Stimulated activated CD8-positive, alpha-beta memory T cell treated with anti-CD3 and anti-CD28 coated beads, Interleukin-4, amount 100 ng/mL, for 48 hours (primary cell): ENCODE measurements around the gene PTPRE.

Experiments
- DNase-seq: peaks from one replicate; pipeline ENCODE4 v3.0.0-alpha.2; 2020

PTPRE gene

DNA sequence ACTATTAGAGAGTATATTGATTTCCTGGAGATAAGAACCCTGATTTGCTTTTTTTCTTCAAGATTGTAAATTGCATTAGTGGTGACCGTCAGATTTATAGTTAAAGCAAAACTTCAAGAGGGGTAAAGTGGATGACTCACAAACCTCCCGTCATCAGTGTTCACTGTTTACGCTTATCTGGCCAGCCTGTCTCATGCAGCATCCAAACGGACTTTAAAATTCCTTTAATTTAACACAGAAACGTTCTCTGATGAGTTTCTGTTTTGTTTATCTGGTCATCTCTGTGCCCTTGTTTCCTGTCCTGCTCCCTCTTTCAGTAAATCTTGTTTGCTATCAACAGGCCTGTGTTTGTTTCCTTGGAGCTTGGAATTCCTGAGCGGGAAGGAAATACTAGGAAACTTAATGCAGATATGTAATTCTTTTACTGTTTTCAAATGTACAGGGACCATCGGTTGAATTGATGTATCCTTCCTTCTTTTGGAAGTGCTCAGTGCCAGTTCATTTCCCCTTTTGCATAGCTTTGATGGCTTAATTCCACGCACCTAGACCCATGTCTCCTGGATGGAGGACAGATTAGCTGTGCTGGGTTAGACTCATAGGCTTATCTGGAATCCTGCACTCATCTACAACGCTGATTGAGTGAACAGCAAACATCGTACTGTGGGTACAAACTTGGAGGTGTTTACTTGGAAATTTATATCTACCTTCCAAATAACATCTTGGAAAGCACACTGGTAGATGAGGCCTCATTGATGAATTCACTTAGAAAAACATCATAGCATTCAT is 21.3 kb downstream of the PTPRE start:
- DNase-seq = no peak

DNA sequence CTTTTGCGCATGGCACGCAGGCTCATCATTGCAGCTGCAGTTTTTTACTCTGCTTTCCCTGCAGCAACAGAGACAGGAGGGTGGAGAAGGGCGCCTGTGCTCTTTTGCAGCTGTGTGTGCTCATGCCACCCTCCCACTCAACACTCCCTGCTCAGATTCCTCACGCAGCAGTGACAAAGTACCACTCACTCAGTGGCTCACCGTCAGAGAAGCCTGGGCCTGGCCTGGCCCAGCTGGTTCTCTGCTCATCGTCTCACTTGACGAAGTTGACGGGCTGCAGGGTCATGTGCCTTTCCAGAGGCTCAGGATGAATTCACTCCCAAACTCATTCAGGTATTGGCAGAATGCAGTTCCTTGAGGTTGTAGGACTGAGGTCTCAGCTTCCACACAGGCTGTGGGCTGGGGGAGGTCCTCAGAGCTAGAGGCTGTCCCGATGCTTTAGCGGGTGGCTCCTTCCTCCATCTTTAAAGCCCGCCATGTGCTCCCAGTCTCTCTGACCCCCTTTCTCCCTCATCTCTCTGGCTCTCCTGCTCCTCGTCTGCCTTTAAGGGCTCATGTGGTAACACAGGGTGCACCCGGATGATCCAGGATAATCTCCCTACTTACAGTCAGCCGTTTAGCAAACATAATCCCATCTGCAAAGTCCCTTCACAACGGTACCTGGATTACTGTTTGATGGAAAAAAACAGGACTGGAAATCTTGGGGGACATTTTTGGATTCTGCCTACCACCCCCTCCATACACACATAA is 25.8 kb downstream of the PTPRE start:
- DNase-seq = no peak

DNA sequence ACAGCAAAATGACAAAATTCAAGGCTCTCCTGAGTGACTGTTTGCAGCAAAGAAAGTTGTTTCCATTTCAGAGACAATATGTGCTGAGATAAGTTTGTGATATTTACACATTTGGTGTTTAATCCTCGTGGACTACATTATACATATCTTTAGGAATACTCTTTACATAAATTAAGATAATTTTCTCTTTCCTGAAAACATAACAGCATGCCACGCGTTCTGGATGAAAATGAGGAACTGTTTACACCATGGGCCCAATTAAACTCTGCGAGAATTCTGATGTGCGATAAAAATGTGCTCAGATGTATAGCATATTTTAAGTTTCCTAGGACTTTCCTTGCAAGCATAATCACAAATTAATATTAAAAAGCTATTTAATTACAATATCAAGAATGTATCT is 26.4 kb downstream of the PTPRE start:
- no peak for DNase-seq

DNA sequence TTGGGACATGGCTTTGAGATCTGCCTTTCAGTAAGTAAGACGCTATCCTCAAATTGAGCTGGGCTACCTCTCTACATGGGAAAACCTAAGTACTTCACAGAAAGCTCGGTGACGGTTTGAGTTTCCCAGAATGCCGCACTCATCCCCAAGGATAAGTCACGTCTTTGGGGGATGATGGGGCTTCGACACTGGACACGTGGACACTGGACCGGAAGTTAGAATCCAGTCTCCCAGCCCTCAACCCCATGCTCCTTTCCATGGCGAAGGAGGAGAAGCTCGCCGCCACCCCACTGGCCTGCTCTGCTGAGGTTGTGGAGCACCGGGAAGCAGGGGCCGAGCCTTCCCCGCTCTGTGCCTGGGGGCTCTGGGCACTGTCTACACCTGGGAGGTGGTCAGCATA is 27.5 kb downstream of the PTPRE start:
- no peak for DNase-seq

- DNase-seq = no peak
These were observed 28.2 kb downstream of the PTPRE start for GRCh38 chr10:127935071-127935561.

- no peak for DNase-seq
These were observed 30.2 kb downstream of the PTPRE start for GRCh38 chr10:127937069-127937468.

GRCh38 chr10:127937915-127938463 is 31.1 kb downstream of the PTPRE start:
- DNase-seq = no peak

DNA sequence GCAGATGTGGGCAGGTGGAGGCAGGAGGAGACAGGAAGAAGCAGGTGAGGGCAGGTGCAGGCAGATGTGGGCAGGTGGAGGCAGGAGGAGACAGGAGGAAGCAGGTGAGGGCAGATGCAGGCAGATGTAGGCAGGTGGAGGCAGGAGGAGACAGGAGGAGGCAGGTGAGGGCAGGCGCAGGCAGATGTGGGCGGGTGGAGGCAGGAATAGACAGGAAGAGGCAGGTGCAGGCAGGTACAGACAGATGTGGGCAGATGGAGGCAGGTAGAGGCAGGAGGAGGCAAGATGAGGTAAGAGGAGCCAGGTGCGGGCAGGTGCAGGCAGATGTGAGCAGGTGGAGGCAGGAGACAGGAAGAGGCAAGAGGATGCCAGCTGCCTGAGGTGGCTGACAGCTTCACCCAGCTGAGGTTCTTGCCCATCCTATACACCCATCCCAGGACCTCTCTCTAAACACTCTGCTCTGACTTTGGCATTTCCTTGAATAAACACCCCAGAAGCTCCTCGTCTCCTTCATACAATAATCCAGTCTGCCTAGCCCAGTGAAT is 33.0 kb downstream of the PTPRE start:
- no peak for DNase-seq

GRCh38 chr10:127940866-127941640 is 34.1 kb downstream of the PTPRE start:
- no peak for DNase-seq

DNA sequence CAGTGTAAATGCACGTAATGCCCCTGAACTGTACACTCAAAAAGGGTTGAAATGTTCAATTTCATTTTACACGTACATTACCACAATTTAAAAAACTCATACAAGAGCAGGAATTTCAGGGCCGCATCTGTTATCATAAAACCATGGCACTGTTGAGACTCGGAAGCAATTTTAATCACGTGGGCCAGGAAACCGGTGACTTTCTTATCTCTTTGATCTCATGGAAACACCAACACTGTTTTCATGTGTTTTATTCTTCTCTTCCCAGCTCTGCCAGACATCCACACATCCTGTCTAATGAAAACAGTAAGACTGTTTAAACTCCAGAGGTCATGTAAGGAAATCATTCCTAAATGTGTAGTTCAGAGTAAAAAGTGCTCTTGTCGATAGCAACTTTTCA is 35.9 kb downstream of the PTPRE start:
- no peak for DNase-seq

- DNase-seq = no peak
These were observed 36.5 kb downstream of the PTPRE start for GRCh38 chr10:127943336-127943910.

GRCh38 chr10:127944256-127944655 is 37.4 kb downstream of the PTPRE start:
- DNase-seq = no peak

GRCh38 chr10:127945341-127945758 is 38.4 kb downstream of the PTPRE start:
- DNase-seq = no peak

- DNase-seq = no peak
These were observed 39.2 kb downstream of the PTPRE start for GRCh38 chr10:127945948-127946711.

DNA sequence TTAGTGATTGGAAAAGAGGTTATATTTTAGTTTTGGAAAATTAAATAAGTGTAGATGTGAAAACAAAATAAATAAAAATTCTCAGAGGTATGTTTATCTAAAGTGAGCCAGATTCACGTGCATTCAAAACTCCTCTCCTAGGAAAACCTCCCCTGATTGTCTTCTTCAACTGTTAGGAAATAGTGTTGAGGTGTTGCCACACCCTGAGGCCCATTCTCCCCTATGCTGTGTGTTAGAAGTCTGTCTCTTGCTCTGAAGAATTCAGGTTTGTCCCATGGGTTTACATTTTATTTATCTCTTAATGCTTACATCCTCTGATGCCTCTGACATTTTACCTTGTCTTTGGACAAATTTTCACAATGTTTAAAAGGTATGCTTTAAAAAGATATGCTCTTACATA is 40.3 kb downstream of the PTPRE start:
- DNase-seq = no peak

GRCh38 chr10:127948791-127949190 is 41.9 kb downstream of the PTPRE start:
- DNase-seq = no peak

GRCh38 chr10:127949831-127950230 is 42.9 kb downstream of the PTPRE start:
- no peak for DNase-seq

GRCh38 chr10:127951861-127952574 is 45.1 kb downstream of the PTPRE start:
- DNase-seq = no peak

- DNase-seq = no peak
These were observed 45.6 kb downstream of the PTPRE start for GRCh38 chr10:127952575-127952869.

GRCh38 chr10:127952918-127953317 is 46.0 kb downstream of the PTPRE start:
- no peak for DNase-seq

GRCh38 chr10:127953876-127954275 is 47.0 kb downstream of the PTPRE start:
- no peak for DNase-seq
